HUDEP-2 (cell line): ENCODE results near the gene SPG11.
"Not testable (repeated sequence)": the region's sequence is repeated elsewhere in the genome, so short reads cannot be mapped to it uniquely, and the experiment has no call there.

Experiments used
- DNase-seq, 76 experiments: peaks; one replicate each; lab custom pipeline; 2025; ENCODE audit not compliant: unreplicated experiment in 76 of 76; lab: John Stamatoyannopoulos, UW

The SPG11 gene

DNA sequence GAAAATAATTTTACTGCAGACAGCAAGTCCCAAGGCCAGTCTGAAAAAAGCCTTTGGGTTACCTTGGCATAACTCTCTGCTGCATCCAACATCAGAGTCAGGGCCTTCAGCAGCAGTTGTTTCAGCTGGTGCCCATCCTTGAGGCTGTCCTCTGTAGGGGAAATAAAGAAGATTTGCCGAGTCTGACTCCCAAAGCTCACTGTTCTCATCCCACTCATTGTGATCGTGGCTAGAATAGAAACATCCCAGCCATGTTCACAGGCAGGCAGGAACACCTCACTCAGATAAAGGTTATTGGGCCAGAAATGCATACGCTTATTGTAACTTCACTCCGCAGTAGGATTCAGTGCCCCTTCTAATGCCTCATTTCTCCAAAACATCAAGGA, 97.3 kb downstream of the SPG11 start:
- DNase-seq, result no peak

DNA sequence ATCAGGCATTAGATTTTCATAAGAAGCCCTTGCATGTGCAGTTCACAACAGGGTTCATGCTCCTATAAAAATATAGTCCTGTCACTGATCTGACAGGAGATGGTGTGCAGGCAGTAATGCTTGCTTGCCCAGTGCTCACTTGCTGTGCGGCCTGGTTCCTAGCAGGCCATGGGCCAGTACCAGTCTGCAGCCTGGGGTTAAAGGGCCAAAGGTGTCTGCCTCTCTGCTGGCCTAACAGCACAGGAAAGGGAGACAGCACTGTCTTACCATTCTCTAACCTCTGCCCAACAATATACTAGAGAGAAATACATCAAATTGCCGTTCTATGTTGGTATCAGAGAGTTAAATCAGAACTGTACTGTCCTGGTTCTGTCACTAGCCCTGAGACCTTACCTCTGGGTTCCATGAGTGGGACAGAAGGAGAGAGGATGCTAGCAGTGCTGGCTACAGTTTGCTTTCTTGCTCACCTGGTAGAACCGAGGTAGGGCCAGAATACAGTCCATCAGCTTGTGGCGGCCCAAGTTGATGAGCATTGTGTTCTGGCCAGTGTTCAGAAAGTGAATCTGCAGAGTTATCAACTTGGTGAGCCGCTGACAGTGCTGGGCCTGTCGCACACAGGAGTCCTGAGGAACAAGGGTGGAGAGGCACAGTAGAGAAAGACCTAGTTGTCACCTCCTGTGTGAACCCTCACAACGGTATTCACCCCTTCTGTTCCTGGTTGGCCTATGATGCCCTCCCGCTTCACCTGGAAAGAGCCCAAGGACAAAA, 97.9 kb downstream of the SPG11 start:
- no peak for DNase-seq

DNA sequence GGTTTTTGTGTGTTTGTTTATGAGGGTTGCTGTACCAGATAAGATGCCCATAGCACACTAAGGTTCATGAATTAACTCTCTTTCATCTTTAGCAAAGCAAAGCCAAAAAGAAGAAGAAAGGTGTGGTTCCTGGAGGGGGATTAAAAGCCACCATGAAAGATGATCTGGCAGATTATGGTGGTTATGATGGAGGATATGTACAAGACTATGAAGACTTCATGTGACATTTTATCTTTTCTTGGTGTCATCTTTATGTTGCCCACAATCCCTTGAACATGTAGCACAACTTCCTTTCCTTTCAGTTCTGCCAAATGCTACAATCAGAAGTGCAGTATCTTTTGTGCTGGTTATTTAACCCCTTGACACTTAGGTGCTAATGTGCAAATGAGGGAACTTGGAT, 102.5 kb downstream of the SPG11 start:
- DNase-seq, result not testable (repeated sequence)

GRCh38 chr15:44554934-44555723, 108.3 kb downstream of the SPG11 start:
- peak in 1 of 76 experiments; percentile 11 for DNase-seq

DNA sequence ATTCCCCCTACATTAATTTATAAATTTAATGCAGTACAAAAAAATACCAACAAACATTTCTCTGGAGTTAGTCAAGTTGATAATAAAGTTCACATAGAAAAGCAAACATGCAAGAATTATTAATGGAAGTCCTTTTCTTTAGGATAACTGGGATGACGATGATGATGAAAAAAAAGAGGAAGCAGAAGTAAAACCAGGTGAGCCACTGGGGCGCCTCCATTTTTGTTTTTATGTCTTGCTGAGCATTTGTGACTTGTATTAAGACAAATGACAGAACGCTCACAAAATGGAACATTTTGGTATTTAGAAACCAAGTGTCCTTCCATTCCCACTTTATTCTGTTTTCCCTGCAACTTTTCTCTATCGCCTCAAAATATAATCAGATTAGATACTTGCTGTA, 112.7 kb downstream of the SPG11 start:
- DNase-seq, result no peak

DNA sequence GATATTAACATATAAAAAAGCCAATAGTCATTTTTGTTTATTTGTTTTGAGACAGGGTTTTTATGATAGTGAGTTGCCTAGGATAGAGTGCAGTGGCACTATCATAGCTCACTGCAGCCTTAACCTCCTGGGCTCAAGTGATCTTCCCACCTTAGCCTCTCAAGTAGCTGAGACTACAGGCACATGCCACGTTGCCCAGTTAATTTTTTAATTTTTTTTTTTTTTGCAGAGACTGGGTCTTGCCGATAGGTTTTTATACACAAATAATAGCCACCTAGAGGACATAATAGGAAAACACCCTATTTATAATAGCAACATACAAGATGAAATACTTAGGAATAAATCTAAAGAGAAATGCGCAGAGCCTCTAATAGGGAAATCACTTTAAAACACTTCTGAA, 113.2 kb downstream of the SPG11 start:
- peak in 6 of 76 experiments; percentile 5 to 55 (median 20) for DNase-seq

DNA sequence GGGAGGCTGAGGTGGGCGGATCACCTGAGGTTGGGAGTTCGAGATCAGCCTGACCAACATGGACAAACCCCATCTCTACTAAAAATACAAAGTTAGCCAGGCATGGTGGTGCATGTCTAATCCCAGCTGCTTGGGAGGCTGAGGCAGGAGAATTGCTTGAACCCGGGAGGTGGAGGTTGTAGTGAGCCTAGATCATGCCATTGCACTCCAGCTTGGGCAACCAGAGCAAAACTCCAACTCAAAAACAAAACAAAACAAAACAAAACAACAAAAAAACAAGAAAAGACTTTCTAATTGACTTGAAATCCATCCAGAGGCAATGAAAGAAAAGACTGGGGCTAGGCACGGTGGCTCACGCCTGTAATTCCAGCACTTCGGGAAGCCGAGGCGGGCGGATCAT, 114.3 kb downstream of the SPG11 start:
- DNase-seq, result not testable (repeated sequence)

GRCh38 chr15:44545913-44546802, 117.3 kb downstream of the SPG11 start:
- DNase-seq, result no peak

DNA sequence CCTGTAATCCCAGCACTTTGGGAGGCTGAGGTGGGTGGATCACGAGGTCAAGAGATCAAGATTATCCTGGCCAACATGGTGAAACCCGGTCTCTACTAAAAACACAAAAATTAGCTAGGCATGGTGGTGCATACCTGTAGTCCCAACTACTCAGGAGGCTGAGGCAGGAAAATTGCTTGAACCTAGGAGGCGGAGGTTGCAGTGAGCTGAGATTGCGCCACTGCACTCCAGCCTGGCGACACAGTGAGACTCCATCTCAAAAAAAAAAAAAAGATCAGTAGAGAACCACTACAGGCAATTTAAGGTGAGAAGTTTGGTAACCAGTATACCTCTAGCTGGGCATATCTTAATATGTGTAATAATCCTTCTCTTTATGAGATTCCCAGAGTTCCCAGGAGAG, 118.7 kb downstream of the SPG11 start:
- DNase-seq, result peak in 1 of 76 experiments; percentile 17

DNA sequence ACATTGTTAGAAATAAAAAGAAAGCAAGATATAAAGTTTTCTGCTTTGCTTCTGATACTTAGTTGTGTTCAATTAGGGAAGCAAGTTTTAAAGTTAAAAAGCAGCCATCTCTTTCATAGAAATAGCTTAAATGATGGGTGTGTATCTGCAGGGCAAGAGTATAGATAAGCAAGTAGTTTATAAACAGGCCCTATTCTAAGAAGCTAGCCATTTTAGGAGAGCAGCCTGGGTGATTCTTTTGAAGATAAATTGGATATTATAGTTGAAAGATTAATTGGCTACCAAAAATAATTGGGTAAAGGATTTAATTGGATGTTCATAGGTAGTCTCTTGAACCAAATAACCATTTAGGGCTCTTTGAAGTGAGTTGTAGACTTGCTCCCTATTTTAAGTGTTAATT, 120.9 kb downstream of the SPG11 start:
- DNase-seq, result peak in 6 of 76 experiments; percentile 11 to 48 (median 34)

- no peak for DNase-seq
These were observed 122.0 kb downstream of the SPG11 start for GRCh38 chr15:44541282-44541958.

DNA sequence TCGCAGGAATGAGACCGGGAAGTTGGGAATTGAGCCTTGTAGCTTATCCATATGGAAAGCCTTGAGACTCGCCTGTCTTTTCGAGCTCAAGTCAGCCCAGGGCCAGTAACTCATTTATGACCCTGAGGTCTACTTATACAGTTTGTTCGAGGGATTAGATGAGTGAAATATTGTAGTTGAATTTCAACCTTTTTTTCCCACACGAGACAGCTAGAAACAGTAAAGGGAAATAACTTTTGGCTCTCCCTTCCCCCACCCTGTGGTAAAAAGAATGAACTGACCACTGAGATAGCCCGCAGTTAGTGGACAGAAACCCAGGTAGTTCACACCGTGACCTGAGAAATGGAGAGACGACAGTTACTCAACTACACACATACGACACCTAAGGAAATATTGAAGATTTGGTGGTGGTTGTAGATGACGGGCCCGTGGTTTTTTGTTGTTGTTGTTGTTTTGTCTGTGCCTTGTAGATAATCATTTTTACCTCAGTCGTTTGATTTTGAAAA, 125.7 kb downstream of the SPG11 start:
- DNase-seq, result peak in 2 of 76 experiments; percentile 13 to 18

DNA sequence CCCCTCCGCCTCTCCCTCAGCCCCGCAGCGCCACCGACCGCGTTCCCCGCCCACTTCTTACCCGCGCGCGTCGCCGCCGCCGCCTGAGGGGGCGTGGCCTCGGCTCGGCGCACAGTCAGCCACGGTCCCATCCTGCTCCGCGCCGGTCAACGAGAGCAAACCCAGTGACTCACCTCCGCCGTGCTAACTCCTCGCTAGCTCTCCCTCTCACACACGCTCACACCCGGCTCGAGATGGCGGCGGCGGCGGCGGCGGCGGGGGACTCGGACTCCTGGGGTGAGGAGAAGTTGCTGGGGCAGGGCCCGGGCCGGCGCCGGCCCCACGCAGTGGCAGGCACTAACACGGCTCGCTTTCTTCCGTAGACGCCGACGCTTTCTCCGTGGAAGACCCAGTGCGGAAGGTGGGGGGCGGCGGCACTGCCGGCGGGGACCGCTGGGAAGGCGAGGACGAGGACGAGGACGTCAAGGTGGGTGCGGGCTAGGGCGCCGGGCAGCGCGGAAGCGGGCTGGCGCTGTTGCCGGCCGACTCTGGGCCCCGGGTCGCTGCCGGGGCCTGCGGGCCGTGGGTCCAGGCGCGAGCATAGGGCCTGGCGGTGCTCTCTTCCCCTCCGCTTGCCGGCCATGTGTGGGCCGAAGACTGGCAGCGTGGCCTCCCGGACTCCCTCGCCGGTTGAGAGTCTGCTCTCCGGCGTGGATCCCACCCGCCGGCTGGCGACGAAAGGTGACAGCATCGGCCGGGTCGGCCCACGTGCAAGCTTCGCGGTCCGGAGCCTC, 126.3 kb downstream of the SPG11 start, which contains the start of gene EIF3J:
TSS of gene EIF3J (plus strand) at position 186 of the 773 bp plus-strand sequence. CDS start at position 234, 48 bp downstream.
- peak in 75 of 76 experiments; percentile 31 to 94 (median 89) for DNase-seq

GRCh38 chr15:44536302-44536961, 127.0 kb downstream of the SPG11 start:
- DNase-seq, result peak in 67 of 76 experiments; percentile 41 to 90 (median 78)

- peak in 5 of 76 experiments; percentile 3 to 40 (median 30) for DNase-seq
These were observed 127.8 kb downstream of the SPG11 start for GRCh38 chr15:44535523-44536301.

DNA sequence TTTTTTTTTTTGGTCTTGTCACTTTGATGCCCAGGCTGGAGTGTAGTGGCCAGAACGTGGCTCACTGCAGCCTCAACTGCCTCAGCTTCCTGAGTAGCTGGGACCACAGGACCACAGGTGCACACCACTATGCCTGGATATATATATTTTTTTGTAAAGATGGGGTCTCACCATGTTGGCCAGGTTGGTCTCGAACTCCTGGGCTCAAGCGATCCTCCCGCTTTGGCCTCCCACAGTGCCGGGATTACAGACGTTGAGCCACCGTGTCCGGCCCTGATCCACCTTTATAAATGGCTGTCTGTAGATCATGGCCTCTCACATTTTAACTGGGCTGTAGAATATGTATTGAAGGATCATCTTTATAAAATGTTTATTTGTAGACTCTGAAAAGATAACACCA, 128.4 kb downstream of the SPG11 start:
- DNase-seq, result no peak

- DNase-seq, result no peak
These were observed 130.8 kb downstream of the SPG11 start for GRCh38 chr15:44532689-44533088.

- not testable (repeated sequence) for DNase-seq
These were observed 131.2 kb downstream of the SPG11 start for GRCh38 chr15:44532275-44532674.
